HepG2 (cell line): Measurements from ENCODE around the gene FLOT2. TPM values are rescaled to one million over a fixed set of nuclear protein-coding genes. Genes with fewer than 3 reads are reported as not detected.

Experiments
- ARNTL ChIP-seq: sonication (generic); formaldehyde crosslinking; IDR thresholded peaks from 2 replicates; pipeline ENCODE4 v1.4.0; 2020; ENCODE audit warnings: mild to moderate bottlenecking, missing genetic modification reagents
- CBFB ChIP-seq: sonication (generic); formaldehyde crosslinking; IDR thresholded peaks from 2 replicates; pipeline ENCODE4 v1.4.0; 2020; ENCODE audit warnings: missing genetic modification reagents
- CCAR2 ChIP-seq: fragments of 200-400 bp; formaldehyde crosslinking; optimal IDR thresholded peaks from 2 replicates; pipeline ENCODE3; 2018; ENCODE audit warnings: low read depth, mild to moderate bottlenecking, low read length, moderate library complexity
- CREB3 ChIP-seq: sonication (generic); formaldehyde crosslinking; IDR thresholded peaks from 2 replicates; pipeline ENCODE4 v1.5.0; 2020; ENCODE audit warnings: missing genetic modification reagents
- E2F1 ChIP-seq: sonication (generic); formaldehyde crosslinking; IDR thresholded peaks from 2 replicates; pipeline ENCODE4 v1.5.0; 2020; ENCODE audit warnings: missing genetic modification reagents
- KLF16 ChIP-seq, 2 experiments: sonication (generic) in 1 of 2; formaldehyde crosslinking in 1 of 2; IDR thresholded peaks; 2 replicates each; pipeline versions ENCODE4 v1.6.1 to v1.8.0; 2016 to 2023; ENCODE audit warnings: missing genetic modification reagents in 2 of 2, missing compliant biosample characterization in 1 of 2
- NCOA2 ChIP-seq: sonication (generic); formaldehyde crosslinking; IDR thresholded peaks from 2 replicates; pipeline ENCODE4 v1.8.0; 2022; ENCODE audit warnings: inconsistent platforms
- NFE2L1 ChIP-seq: sonication (generic); formaldehyde crosslinking; IDR thresholded peaks from 2 replicates; pipeline ENCODE4 v1.4.0; 2020; ENCODE audit warnings: missing genetic modification reagents, mild to moderate bottlenecking, borderline replicate concordance
- NFRKB ChIP-seq: fragments of 450-650 bp; IDR thresholded peaks from 2 replicates; pipeline ENCODE4 v1.6.1; 2017
- RBM39 ChIP-seq: fragments of 200-400 bp; formaldehyde crosslinking; IDR thresholded peaks from one replicate; pipeline ENCODE4 v1.6.1; 2018; ENCODE audit warnings: antibody characterized with exemption, mild to moderate bottlenecking, low read depth, low read length; ENCODE audit not compliant: poor library complexity, severe bottlenecking
- THAP11 ChIP-seq: IDR thresholded peaks from 2 replicates; pipeline ENCODE4 v1.6.1; 2016; ENCODE audit warnings: missing biosample characterization, missing genetic modification reagents
- TRIM24 ChIP-seq: sonication (generic); formaldehyde crosslinking; IDR thresholded peaks from 2 replicates; pipeline ENCODE4 v1.8.0; 2022; ENCODE audit warnings: mild to moderate bottlenecking, missing genetic modification reagents
- TSC22D2 ChIP-seq: sonication (generic); formaldehyde crosslinking; IDR thresholded peaks from 2 replicates; pipeline ENCODE4 v1.5.1; 2020; ENCODE audit warnings: missing genetic modification reagents, mild to moderate bottlenecking, borderline replicate concordance
- ZBTB42 ChIP-seq: sonication (generic); formaldehyde crosslinking; IDR thresholded peaks from 2 replicates; pipeline ENCODE4 v1.5.0; 2020; ENCODE audit warnings: mild to moderate bottlenecking, missing genetic modification reagents
- ZEB1 ChIP-seq: IDR thresholded peaks from 2 replicates; pipeline ENCODE4 v1.6.1; 2012; ENCODE audit warnings: mild to moderate bottlenecking, low read depth, inconsistent platforms; ENCODE audit not compliant: insufficient replicate concordance
- ZNF101 ChIP-seq: sonication (generic); formaldehyde crosslinking; IDR thresholded peaks from 2 replicates; pipeline ENCODE4 v1.4.0; 2020; ENCODE audit warnings: mild to moderate bottlenecking, low read depth, missing genetic modification reagents, borderline replicate concordance
- ZNF317 ChIP-seq: sonication (generic); formaldehyde crosslinking; IDR thresholded peaks from 2 replicates; pipeline ENCODE4 v1.5.0; 2020; ENCODE audit warnings: mild to moderate bottlenecking, missing genetic modification reagents
- ZNF333 ChIP-seq: sonication (generic); formaldehyde crosslinking; IDR thresholded peaks from 2 replicates; pipeline ENCODE4 v1.4.0; 2020; ENCODE audit warnings: mild to moderate bottlenecking, missing genetic modification reagents, borderline replicate concordance
- ZNF33B ChIP-seq: sonication (generic); formaldehyde crosslinking; IDR thresholded peaks from 2 replicates; pipeline ENCODE4 v1.5.1; 2020; ENCODE audit warnings: mild to moderate bottlenecking, missing genetic modification reagents
- ZNF543 ChIP-seq: sonication (generic); formaldehyde crosslinking; IDR thresholded peaks from 2 replicates; pipeline ENCODE4 v1.4.0; 2020; ENCODE audit warnings: mild to moderate bottlenecking, missing genetic modification reagents
- ZNF574 ChIP-seq: sonication (generic); formaldehyde crosslinking; IDR thresholded peaks from 2 replicates; pipeline ENCODE4 v1.4.0; 2020; ENCODE audit warnings: missing genetic modification reagents
- ZNF580 ChIP-seq: IDR thresholded peaks from 2 replicates; pipeline ENCODE4 v1.6.1; 2016; ENCODE audit warnings: low read depth, borderline replicate concordance
- ZNF616 ChIP-seq: sonication (generic); formaldehyde crosslinking; IDR thresholded peaks from 2 replicates; pipeline ENCODE4 v1.5.0; 2020; ENCODE audit warnings: low read depth, mild to moderate bottlenecking, missing genetic modification reagents
- ZNF737 ChIP-seq: sonication (generic); formaldehyde crosslinking; IDR thresholded peaks from 2 replicates; pipeline ENCODE4 v1.5.0; 2020; ENCODE audit warnings: missing genetic modification reagents, mild to moderate bottlenecking, borderline replicate concordance
- polyA plus RNA-seq, 8 experiments: library from polyadenylated mRNA; depleted of rRNA in 3 of 8; stranded (reverse) in 7 of 8; unstranded in 1 of 8; fragments of >200 nt; fragmentation: Illumina TruSeq in 4 of 8; extraction: Trizol in 4 of 8; gene quantifications; 2 replicates each; pipeline versions ENCODE4 v1.2.1 to v1.2.3, GENCODE V29; 2011 to 2016; ENCODE audit warnings: low read depth in 4 of 8, missing spikeins in 1 of 8, mixed read lengths in 1 of 8; ENCODE audit not compliant: insufficient read depth in 1 of 8
- total RNA-seq, 5 experiments: library from RNA; depleted of rRNA; stranded (reverse); fragments of >200 nt; fragmentation: Illumina TruSeq; extraction: Trizol; gene quantifications; 2 replicates each; pipeline ENCODE4 v1.2.3, GENCODE V29; 2016; ENCODE audit warnings: low read depth in 1 of 5

The FLOT2 gene
- total and polyA plus RNA-seq, 2 of the 13 experiments (the other 11 are each of a cell fraction or from before 2014, with no cell fraction given) = 54.3 to 54.5 TPM

- TF ChIP-seq TSC22D2 (CRISPR knock-in tag) = peak; percentile 74; the same call in 1 of the 2 replicates
- TF ChIP-seq ZNF543 (CRISPR knock-in tag) = 0 out of 2 replicates have a peak, but pooled peaks have one; percentile 20
- TF ChIP-seq ZNF616 (CRISPR knock-in tag) = peak; percentile 23; the same call in 1 of the 2 replicates
- TF ChIP-seq ARNTL = peak; percentile 53; the same call in 1 of the 2 replicates
- 0 out of 2 replicates have a peak, but pooled peaks have one; percentile 67 for TF ChIP-seq ZNF33B (CRISPR knock-in tag)
- peak in 1 of 2 experiments; percentile 86; a peak in 1 of 4 replicates for TF ChIP-seq KLF16 (CRISPR knock-in tag; IDR thresholded peaks at IDR 0.05)
- no peak for TF ChIP-seq TRIM24
- peak; percentile 76; the same call in 1 of the 2 replicates for TF ChIP-seq ZNF333
- 0 out of 2 replicates have a peak, but pooled peaks have one; percentile 65 for TF ChIP-seq ZNF580
- 0 out of 2 replicates have a peak, but pooled peaks have one; percentile 36 for TF ChIP-seq ZNF317 (CRISPR knock-in tag)
- 0 out of 2 replicates have a peak, but pooled peaks have one; percentile 71 for TF ChIP-seq ZNF101 (CRISPR knock-in tag)
- TF ChIP-seq CREB3 = peak; percentile 47; the same call in 1 of the 2 replicates
- peak; percentile 99 for TF ChIP-seq ZNF574 (CRISPR knock-in tag)
- no peak for TF ChIP-seq NFRKB
- TF ChIP-seq ZNF737 (CRISPR knock-in tag) = no peak
- 0 out of 2 replicates have a peak, but pooled peaks have one; percentile 40 for TF ChIP-seq NCOA2 (CRISPR knock-in tag)
- no peak for TF ChIP-seq RBM39
- TF ChIP-seq NFE2L1 (CRISPR knock-in tag) = no peak
- TF ChIP-seq E2F1 (CRISPR knock-in tag) = peak; percentile 46; the same call in 1 of the 2 replicates
- TF ChIP-seq THAP11 (CRISPR knock-in tag) = peak; percentile 97
- TF ChIP-seq CBFB (CRISPR knock-in tag) = 0 out of 2 replicates have a peak, but pooled peaks have one; percentile 45
- no peak for TF ChIP-seq ZBTB42 (CRISPR knock-in tag)
- TF ChIP-seq ZEB1 = peak; percentile 30
- no peak for TF ChIP-seq CCAR2
Measured at GRCh38 chr17:28854457-28855335, 42.8 kb downstream of the FLOT2 start, which contains the start of gene ERAL1 (continued).
